HuH-7 (cell line): ENCODE measurements around the gene SLMAP.
"Not testable (repeated sequence)": the region's sequence is repeated elsewhere in the genome, so short reads cannot be mapped to it uniquely, and the experiment has no call there.

Source experiments
- DNase-seq: peaks from one replicate; pipeline ENCODE4 v3.0.0; 2011; ENCODE audit warnings: low spot score

The SLMAP gene

GRCh38 chr3:57832900-57833313, 76.8 kb downstream of the SLMAP start:
- no peak for DNase-seq

- no peak for DNase-seq
Observed at GRCh38 chr3:57833763-57834162, 77.7 kb downstream of the SLMAP start.

DNA sequence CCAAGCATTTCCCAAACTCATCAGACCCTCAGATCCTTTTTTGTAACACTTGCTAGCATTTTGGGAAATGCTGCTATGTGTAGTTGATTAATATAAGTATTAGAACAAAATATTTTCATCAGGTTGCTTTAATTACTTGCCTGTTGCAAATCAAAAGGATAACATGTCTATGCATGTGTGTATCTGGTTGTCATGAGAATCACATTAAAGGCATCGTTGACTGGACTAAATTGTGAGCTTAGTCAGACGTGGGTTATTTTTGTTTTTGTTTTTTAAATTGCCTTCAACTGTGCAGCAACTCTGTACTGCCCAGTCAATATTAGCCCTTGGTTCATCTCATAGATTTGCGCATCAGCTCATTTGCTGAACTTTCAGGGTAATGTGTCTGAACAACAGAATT, 81.6 kb downstream of the SLMAP start:
- DNase-seq: no peak

GRCh38 chr3:57838627-57839026, 82.5 kb downstream of the SLMAP start:
- DNase-seq: no peak

- DNase-seq: no peak
Observed at GRCh38 chr3:57840473-57840872, 84.4 kb downstream of the SLMAP start.

DNA sequence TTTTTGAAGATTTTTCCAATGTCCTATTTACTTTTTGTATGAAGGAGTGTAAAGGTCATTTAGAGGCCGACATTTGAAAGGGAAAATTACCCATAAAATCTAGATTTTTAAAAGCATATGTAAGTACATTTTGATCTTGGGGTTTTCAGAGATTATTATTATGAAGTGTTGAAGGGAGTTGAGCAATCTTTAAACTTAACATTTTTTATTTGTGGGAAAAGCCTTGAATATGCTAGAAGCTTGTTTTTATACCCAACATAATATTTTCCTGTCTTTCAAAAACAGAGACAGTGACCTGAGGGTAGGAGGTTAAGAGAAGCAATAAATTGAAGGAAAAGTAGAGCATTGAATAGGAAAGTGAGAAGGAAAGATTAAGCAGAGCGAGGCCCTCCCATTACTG, 85.7 kb downstream of the SLMAP start:
- DNase-seq: no peak

GRCh38 chr3:57848177-57848738, 92.1 kb downstream of the SLMAP start:
- DNase-seq: no peak

- DNase-seq: no peak
Observed at GRCh38 chr3:57851304-57851703, 95.2 kb downstream of the SLMAP start.

GRCh38 chr3:57852896-57853295, 96.8 kb downstream of the SLMAP start:
- DNase-seq: no peak

GRCh38 chr3:57855281-57855680, 99.2 kb downstream of the SLMAP start:
- no peak for DNase-seq

DNA sequence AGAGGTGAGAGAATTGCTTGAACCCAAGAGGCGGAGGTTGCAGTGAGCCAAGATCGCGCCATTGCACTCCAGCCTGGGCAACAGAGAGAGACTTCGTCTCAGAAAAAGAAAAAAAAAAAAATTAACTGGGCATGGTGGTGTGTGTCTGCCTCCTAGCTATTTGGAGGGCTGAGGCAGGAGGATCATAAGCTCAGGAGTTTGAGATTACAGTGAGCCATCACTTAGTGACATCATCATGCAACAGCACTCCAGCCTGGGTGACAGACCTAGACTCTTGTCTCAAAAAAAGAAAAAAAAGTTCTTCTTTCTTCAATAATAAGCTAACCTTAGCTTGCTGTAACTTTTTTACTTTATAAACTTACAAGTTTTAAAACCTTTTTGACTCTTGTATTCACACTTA, 99.8 kb downstream of the SLMAP start:
- DNase-seq: no peak

DNA sequence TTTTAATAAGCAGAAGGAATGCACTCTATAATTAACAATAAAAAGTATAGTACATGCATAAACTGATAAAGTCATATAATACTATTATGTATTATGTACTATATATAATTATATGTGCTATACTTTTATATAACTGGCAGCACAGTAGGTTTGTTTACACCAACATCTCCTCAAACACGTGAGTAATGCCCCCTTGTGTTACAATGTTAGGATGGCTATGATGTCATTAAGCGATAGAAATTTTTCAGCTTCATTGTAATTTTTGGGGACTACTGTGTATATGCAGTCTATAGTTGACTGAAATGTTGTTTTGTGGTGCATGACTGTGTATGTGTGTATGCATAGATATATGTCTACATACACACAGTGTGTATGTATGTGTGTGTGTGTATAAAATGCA, 100.6 kb downstream of the SLMAP start:
- DNase-seq: no peak

GRCh38 chr3:57862894-57863293, 106.8 kb downstream of the SLMAP start:
- no peak for DNase-seq

DNA sequence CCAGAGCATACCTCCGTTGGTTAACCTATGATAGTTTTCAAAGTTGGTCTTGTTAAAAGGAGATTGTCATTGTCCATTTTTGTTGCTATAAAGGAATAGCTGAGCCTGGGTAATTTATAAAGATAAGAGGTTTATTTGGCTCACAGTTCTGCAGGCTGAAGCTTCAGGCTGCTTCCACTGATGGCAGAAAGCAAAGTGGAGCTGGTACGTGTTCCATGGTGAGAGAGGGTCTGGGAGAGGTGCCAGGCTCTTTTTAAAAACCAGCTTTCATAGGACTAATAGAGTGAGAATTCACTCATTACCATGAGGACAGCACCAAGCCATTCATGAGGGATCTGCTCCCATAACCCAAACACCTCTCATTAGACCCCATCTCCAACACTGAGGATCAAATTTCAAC, 107.3 kb downstream of the SLMAP start:
- DNase-seq: no peak

DNA sequence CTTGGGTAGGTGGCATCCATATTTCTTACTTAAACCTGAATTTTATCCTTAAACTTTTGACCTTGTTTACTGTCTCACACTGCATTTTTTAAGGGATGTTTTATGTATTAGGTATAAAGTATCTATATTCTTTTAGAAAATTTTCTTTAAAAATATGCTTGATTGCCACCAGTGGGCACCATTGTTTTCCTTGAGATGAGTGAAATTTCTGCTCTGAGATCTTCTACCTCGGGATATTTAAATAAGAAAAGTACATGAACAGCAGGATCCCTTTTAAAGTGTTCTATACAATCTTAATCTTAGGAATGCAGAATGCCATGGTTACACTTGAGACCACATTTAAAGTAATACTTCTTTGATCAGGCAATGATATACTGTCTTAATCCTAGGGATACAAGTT, 108.7 kb downstream of the SLMAP start:
- no peak for DNase-seq

DNA sequence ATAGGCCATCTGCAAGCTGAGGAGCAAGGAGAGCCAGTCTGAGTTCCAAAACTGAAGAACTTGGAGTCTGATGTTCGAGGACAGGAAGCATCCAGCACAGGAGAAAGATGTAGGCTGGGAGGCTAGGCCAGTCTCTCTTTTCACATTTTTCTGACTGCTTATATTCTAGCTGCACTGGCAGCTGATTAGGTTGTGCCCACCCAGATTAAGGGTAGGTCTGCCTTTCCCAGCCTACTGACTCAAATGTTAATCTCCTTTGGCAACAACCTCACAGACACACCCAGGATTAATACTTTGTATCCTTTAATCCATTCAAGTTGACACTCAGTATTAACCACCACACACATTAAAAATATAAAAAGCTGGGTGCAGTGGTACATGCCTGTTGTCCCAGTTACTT, 113.0 kb downstream of the SLMAP start:
- DNase-seq: not testable (repeated sequence)

DNA sequence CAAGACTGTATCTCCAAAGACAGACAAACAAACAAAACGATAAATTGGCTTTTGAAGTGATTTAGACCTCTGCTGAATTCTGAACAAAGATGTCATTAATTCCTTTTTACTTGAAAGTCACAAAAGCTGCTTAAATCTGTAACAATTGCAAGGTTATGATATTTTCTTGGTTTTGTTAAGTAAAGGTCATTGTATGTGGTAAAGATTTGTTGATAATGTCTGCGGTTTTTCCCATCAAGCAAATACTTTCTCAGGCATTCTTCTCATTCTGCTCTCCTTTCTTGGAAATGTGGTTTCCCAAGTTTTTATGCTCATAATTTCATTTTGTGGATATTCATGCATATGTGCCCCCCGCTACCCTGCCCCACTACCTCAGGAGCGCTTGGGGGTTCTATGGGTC, 116.5 kb downstream of the SLMAP start:
- no peak for DNase-seq

DNA sequence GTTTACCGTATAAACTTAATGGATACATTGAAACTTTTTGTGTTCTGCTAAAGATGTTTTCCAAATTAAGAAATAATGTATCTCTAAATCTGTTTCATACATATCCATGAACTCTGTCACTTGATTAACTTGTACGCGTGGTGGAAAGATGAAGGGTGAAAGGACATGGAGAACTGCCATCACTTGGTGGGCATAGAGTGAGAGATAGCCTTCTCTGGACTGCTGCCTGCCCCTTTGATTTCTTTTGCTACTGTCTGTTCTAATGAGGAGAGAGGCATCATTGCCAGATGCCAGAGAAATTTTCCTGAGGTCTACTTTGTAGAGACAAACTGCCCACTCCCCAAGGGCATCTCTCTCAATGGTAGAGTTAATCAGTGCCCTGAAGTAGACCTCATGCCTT, 120.5 kb downstream of the SLMAP start:
- DNase-seq: no peak

DNA sequence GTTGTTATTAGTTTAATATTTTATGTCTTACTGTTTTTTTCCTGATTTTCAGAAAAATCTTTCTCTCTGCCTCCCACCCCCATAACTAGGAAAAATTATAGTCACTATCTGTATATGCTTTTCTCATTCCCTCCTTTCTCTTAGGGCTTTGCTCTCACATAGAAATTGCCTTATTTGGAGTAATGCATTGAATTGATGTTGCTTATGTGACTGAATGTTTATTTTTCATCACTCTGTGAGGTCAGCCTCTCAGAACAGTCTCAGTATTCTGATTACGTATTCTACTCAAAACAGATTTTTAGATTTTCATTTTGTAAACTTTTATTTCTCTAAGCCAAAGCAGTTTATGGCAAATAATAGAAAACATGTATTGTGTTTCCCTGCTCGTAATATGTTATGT, 121.0 kb downstream of the SLMAP start:
- DNase-seq: no peak

DNA sequence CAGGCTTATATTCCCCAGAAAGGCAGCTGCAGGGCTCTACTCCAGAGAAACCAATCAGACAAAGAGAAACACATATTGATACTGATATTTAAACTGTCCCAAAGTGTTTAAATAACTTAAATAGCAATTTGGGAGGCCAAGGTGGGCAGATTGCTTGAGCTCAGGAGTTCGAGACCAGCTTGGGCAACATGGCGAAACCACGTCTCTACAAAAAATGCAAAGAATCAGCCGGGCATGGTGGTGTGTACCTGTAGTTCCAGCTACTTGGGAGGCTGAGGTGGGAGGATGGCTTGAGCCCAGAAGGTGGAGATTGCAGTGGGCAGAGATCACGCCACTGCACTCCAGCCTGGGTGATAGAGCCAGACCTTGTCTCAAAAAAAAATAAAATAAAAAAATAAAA, 128.3 kb downstream of the SLMAP start:
- DNase-seq: not testable (repeated sequence)

DNA sequence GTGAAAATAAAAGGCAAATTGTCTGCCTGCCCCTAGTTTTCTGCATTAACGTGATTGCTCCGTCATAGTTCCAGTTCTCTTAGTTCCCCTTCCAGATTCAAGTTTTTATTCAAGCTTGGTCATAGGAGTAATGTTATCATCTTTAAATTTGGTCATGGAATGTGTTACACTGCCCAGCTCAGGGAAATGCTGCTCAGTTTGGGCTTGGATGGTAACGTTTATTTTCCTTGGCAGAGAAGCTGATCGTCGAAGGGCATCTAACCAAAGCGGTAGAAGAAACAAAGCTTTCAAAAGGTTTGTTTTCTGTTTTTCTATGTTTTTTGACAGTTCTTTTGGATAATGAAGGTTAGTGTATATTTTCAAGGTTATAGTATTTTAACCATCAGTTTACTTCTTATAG, 133.7 kb downstream of the SLMAP start:
- no peak for DNase-seq

DNA sequence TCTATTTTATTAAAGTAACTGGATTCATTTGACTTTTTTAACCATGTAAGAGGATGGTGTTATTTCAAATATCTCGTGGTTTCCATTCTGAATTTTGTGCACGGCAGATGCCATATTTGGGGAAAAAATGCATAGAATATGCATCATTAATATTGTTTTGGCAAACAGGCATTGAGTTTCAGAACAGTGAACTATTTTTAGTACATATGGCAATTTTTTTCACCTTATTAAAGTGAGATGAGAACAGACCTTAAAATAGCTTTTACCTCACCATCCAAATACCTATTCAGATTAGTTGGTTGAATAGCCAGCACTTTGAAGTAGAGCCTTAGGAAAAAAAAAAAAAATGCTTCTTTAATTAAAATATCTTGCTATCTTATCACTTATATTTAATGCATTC, 134.8 kb downstream of the SLMAP start:
- no peak for DNase-seq

DNA sequence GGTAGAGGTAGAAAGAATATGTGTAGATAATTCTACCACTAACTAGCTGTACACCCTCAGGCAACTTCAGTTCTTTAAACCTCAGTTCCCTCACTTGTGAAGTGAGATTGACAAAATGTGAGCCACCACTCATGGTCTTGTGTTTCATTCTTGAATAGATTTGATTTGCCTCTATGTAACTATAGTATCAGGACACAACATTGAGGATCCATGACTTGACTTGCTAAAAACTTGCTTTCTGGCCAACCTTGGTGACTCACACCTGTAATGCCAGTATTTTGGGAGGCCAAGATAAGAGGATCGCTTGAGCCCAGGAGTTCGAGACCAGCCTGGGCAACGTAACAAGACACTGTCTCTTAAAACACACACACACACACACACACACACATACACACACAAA, 136.3 kb downstream of the SLMAP start:
- DNase-seq: no peak

GRCh38 chr3:57893156-57893555, 137.0 kb downstream of the SLMAP start:
- no peak for DNase-seq

- DNase-seq: no peak
Observed at GRCh38 chr3:57893668-57894067, 137.6 kb downstream of the SLMAP start.
